GM23338 (cell line): ENCODE data around the gene TAS2R31. TPM values are rescaled to one million over a fixed set of nuclear protein-coding genes. Genes with fewer than 3 reads are reported as not detected.

Experiments used
- ATAC-seq: fragments of 200-7000 bp; cut with Tn5 transposase; 3 replicates; pipeline ENCODE4 v1.9.1; 2020
- DNase-seq: peaks from one replicate; pipeline ENCODE4 v3.0.0-alpha.2; 2015; ENCODE audit warnings: low spot score
- H2AFZ ChIP-seq: fragments of 200-600 bp; sonication (generic); 2 replicates; pipeline ENCODE4 v1.8.0; 2016; ENCODE audit warnings: antibody characterized with exemption, mild to moderate bottlenecking, moderate library complexity
- H3F3A ChIP-seq: fragments of 200-600 bp; sonication (generic); replicated peaks from 2 replicates; pipeline ENCODE4 v1.8.0; 2017; ENCODE audit warnings: antibody characterized with exemption, mixed run types, low read depth
- H3K27ac ChIP-seq: fragments of 200-600 bp; sonication (generic); 2 replicates; pipeline ENCODE4 v1.6.1; 2016; ENCODE audit warnings: low read depth
- H3K27me3 ChIP-seq: fragments of 200-600 bp; sonication (generic); 2 replicates; pipeline ENCODE4 v1.8.0; 2016; ENCODE audit warnings: mild to moderate bottlenecking, mixed run types, moderate library complexity; ENCODE audit not compliant: insufficient read depth
- H3K36me3 ChIP-seq: fragments of 200-600 bp; sonication (generic); 2 replicates; pipeline ENCODE4 v1.8.0; 2016; ENCODE audit warnings: mild to moderate bottlenecking; ENCODE audit not compliant: insufficient read depth
- H3K4me1 ChIP-seq: fragments of 200-600 bp; sonication (generic); 2 replicates; pipeline ENCODE4 v1.8.0; 2016; ENCODE audit warnings: mild to moderate bottlenecking, moderate library complexity; ENCODE audit not compliant: insufficient read depth
- H3K4me2 ChIP-seq: fragments of 200-600 bp; sonication (generic); 2 replicates; pipeline ENCODE4 v1.7.1; 2017; ENCODE audit warnings: mixed run types
- H3K4me3 ChIP-seq: fragments of 200-600 bp; sonication (generic); 2 replicates; pipeline ENCODE4 v1.6.1; 2016; ENCODE audit warnings: mixed run types
- H3K79me2 ChIP-seq: fragments of 200-600 bp; sonication (generic); replicated peaks from 2 replicates; pipeline ENCODE4 v1.8.0; 2017; ENCODE audit warnings: mild to moderate bottlenecking; ENCODE audit not compliant: insufficient read depth
- H3K9me2 ChIP-seq: fragments of 200-600 bp; sonication (generic); 2 replicates; pipeline ENCODE4 v1.8.0; 2017; ENCODE audit not compliant: insufficient read depth
- H4K20me1 ChIP-seq: fragments of 200-600 bp; sonication (generic); replicated peaks from 2 replicates; pipeline ENCODE4 v1.8.0; 2017; ENCODE audit warnings: mild to moderate bottlenecking; ENCODE audit not compliant: insufficient read depth
- H3K27ac Mint-ChIP-seq: 2 replicates; pipeline ENCODE4 v1.8.0; 2020; ENCODE audit warnings: inconsistent platforms, mild to moderate bottlenecking, moderate library complexity, mixed read lengths
- H3K27me3 Mint-ChIP-seq: 3 replicates; pipeline ENCODE4 v1.8.0; 2022; ENCODE audit warnings: low read depth, mild to moderate bottlenecking, moderate library complexity, mixed read lengths, inconsistent platforms; ENCODE audit not compliant: insufficient read depth, poor library complexity
- H3K36me3 Mint-ChIP-seq: 3 replicates; pipeline ENCODE4 v1.8.0; 2021; ENCODE audit warnings: low read depth, mild to moderate bottlenecking, inconsistent platforms, moderate library complexity, mixed read lengths
- H3K4me1 Mint-ChIP-seq: 3 replicates; pipeline ENCODE4 v1.8.0; 2020; ENCODE audit warnings: mild to moderate bottlenecking, inconsistent platforms, mixed read lengths
- H3K4me3 Mint-ChIP-seq: 3 replicates; pipeline ENCODE4 v1.8.0; 2021; ENCODE audit warnings: moderate library complexity, mild to moderate bottlenecking, inconsistent platforms, mixed read lengths
- H3K9me3 Mint-ChIP-seq: 3 replicates; pipeline ENCODE4 v1.8.0; 2020; ENCODE audit warnings: moderate library complexity, mild to moderate bottlenecking, inconsistent platforms, mixed read lengths
- CREB1 ChIP-seq: fragments of 250-450 bp; sonication (Bioruptor Pico); IDR thresholded peaks from 2 replicates; pipeline ENCODE4 v1.5.0; 2020; ENCODE audit warnings: low read depth, mild to moderate bottlenecking, moderate library complexity
- CTCF ChIP-seq, 2 experiments: fragments of 200-600 bp in 1 of 2; sonication (generic) in 1 of 2; conservative IDR thresholded peaks; 2 replicates each; pipeline versions ENCODE4 v1.5.1 to v1.6.1; 2016 to 2017; ENCODE audit warnings: antibody characterized with exemption in 2 of 2, low read depth in 2 of 2, mild to moderate bottlenecking in 2 of 2, moderate library complexity in 1 of 2
- ETS1 ChIP-seq: IDR thresholded peaks from 2 replicates; pipeline ENCODE4 v1.6.1; 2016; ENCODE audit warnings: antibody characterized with exemption
- EZH2 ChIP-seq: fragments of 200-600 bp; sonication (generic); IDR thresholded peaks from one replicate; pipeline ENCODE4 v1.8.0; 2017; ENCODE audit warnings: antibody characterized with exemption, mild to moderate bottlenecking, low read depth; ENCODE audit not compliant: unreplicated experiment
- EZH2phosphoT487 ChIP-seq: fragments of 200-600 bp; sonication (generic); IDR thresholded peaks from one replicate; pipeline ENCODE4 v1.8.1; 2018; ENCODE audit warnings: antibody characterized with exemption; ENCODE audit not compliant: unreplicated experiment
- JUNB ChIP-seq: IDR thresholded peaks from one replicate; pipeline ENCODE4 v1.6.1; 2016; ENCODE audit warnings: antibody characterized with exemption; ENCODE audit not compliant: unreplicated experiment
- NANOG ChIP-seq: IDR thresholded peaks from 2 replicates; pipeline ENCODE4 v1.6.1; 2016; ENCODE audit warnings: antibody characterized with exemption, borderline replicate concordance
- REST ChIP-seq: IDR thresholded peaks from one replicate; pipeline ENCODE4 v1.6.1; 2018; ENCODE audit warnings: antibody characterized with exemption; ENCODE audit not compliant: unreplicated experiment
- STAT1 ChIP-seq: IDR thresholded peaks from one replicate; pipeline ENCODE4 v1.6.1; 2016; ENCODE audit warnings: antibody characterized with exemption; ENCODE audit not compliant: unreplicated experiment
- ZNF114 ChIP-seq: fragments of 250-450 bp; sonication (Bioruptor Pico); IDR thresholded peaks from 2 replicates; pipeline ENCODE4 v1.5.0; 2020; ENCODE audit warnings: mild to moderate bottlenecking, moderate library complexity
- ZNF331 ChIP-seq: fragments of 250-450 bp; sonication (Bioruptor Pico); IDR thresholded peaks from 2 replicates; pipeline ENCODE4 v1.5.0; 2020; ENCODE audit warnings: low read depth, mild to moderate bottlenecking, moderate library complexity
- ZNF462 ChIP-seq: fragments of 250-450 bp; sonication (Bioruptor Pico); IDR thresholded peaks from 2 replicates; pipeline ENCODE4 v1.5.0; 2020; ENCODE audit warnings: mild to moderate bottlenecking, moderate library complexity
- polyA plus RNA-seq: library from polyadenylated mRNA; unstranded; fragments of >200 nt; fragmentation: Nextera tagmentation; extraction: Ambion mirVana; gene quantifications from 2 replicates; pipeline ENCODE4 v1.2.1, GENCODE V29; 2016
- total RNA-seq: library from RNA; depleted of rRNA; stranded (reverse); fragments of >200 nt; shearing (Covaris generic); gene quantifications from 2 replicates; pipeline ENCODE4 v1.2.3, GENCODE V29; 2014

The TAS2R31 gene
- total and polyA plus RNA-seq, 2 experiments from 2014 or later: 12.9 TPM; not detected in 1

GRCh38 chr12:10989107-10989506 lies 42.1 kb downstream of the TAS2R31 start:
- Histone ChIP-seq H3K4me1 (no peaks in the 10 kb centered on the region), H3K79me2 (no peaks in the 10 kb centered on the region), H4K20me1 (no peaks in the 10 kb centered on the region), H3K27me3 (no peaks in the 10 kb centered on the region), H3K36me3 (no peaks in the 10 kb centered on the region), H3K27ac (no peak overlapping the region), H3F3A (no peaks in the 10 kb centered on the region), H2AFZ (no peak overlapping the region), H3K9me2 (peaks cover 5% of the 10 kb centered on the region; the same call in 1 of the 2 replicates), H3K4me3 (no peak overlapping the region), H3K4me2 (no peak overlapping the region)
- no peak for DNase-seq
- Mint-ChIP-seq H3K36me3 (peaks cover 9% of the 10 kb centered on the region; the same call in 2 of the 3 replicates), H3K27ac (no peak overlapping the region), H3K9me3 (peaks cover 2% of the 10 kb centered on the region; the same call in 1 of the 3 replicates), H3K4me1 (peaks cover 3% of the 10 kb centered on the region; the same call in 2 of the 3 replicates), H3K4me3 (no peak overlapping the region), H3K27me3 (peaks cover 2% of the 10 kb centered on the region)
- ATAC-seq: no peak
- TF ChIP-seq REST (no peak), ZNF114 (CRISPR knock-in tag) (no peak), ZNF462 (CRISPR knock-in tag) (no peak), ETS1 (no peak), ZNF331 (no peak), CTCF (conservative IDR thresholded peaks at IDR 0.05; ENCODE audit: low read depth in 2 of 2) (no peak), JUNB (no peak), EZH2 (no peak), STAT1 (no peak), CREB1 (CRISPR knock-in tag) (no peak), NANOG (no peak), EZH2phosphoT487 (no peak)
